Measurements from ENCODE around the gene PCGF1. TPM values are rescaled to one million over a fixed set of nuclear protein-coding genes. Genes with fewer than 3 reads are reported as not detected.

The PCGF1 gene
- total and polyA plus RNA-seq, 2 of the 13 experiments (the other 11 are each of a cell fraction or from before 2014, with no cell fraction given) = 20.4 to 22.6 TPM

DNA sequence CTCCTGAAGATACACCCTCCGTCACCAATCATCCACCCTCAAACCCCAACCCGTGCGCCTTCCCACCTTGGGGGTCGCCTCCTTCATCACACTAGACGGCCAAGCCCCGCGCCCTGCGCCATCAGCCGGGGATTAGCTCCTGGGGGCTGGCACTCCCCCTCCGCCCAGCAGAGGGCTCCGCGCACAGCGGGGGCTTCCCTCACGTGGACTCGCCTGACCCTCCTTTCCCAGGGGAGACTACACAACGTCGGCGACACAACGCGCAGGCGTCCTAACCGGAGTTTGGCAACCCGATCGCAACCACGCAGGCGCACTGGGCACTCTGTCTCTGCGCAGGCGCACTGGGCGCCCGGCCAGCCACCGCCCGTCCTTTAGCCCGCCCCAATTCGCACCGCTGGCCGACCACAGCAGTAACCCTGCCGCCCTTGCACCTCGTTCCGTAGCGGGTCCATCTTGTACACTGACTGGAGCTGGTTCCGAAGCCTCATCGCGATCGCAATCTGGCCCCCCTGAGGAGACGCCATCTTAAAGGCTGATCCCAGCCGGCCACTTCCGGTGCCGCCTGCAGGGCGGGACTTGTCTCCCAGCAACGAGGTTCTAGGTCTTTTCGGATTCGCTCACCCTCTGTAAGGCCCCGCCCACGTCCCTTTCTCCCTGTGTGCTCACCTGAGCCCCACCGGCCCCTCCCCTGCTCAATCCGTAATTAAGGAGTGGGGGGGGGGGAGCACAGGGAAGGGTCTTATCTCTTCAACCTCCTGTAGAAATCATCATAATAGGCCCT, at the start of gene PCGF1 (continued):
- peak; percentile 92 for TF ChIP-seq IRF2 (CRISPR knock-in tag; IDR thresholded peaks at IDR 0.05)
- TF ChIP-seq, protein P1, sequence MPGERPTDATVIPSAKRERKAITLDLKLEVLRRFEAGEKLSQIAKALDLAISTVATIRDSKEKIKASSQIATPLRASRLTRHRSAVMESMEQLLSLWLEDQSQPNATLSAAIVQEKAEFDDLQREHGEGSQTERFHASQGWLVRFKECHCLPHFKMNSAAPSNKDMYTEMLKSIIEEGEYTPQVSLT (CRISPR knock-in tag; IDR thresholded peaks at IDR 0.05; ENCODE audit: borderline replicate concordance, low read depth) = no peak; the same call in 1 of the 2 replicates
- TF ChIP-seq, protein P2, sequence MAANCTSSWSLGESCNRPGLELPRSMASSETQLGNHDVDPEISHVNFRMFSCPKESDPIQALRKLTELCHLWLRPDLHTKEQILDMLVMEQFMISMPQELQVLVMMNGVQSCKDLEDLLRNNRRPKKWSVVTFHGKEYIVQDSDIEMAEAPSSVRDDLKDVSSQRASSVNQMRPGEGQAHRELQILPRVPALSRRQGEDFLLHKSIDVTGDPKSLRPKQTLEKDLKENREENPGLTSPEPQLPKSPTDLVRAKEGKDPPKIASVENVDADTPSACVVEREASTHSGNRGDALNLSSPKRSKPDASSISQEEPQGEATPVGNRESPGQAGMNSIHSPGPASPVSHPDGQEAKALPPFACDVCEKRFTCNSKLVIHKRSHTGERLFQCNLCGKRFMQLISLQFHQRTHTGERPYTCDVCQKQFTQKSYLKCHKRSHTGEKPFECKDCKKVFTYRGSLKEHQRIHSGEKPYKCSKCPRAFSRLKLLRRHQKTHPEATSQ (CRISPR knock-in tag; IDR thresholded peaks at IDR 0.05; ENCODE audit: borderline replicate concordance) = no peak; the same call in 1 of the 2 replicates
- peak; percentile 58; the same call in 1 of the 2 replicates for TF ChIP-seq RARA (CRISPR knock-in tag; IDR thresholded peaks at IDR 0.05)
- TF ChIP-seq BORCS8-MEF2B (CRISPR knock-in tag; IDR thresholded peaks at IDR 0.05) = peak; percentile 53
- TF ChIP-seq ZFP90 (CRISPR knock-in tag; IDR thresholded peaks at IDR 0.05; ENCODE audit: borderline replicate concordance) = peak; percentile 97
- TF ChIP-seq, protein P3, sequence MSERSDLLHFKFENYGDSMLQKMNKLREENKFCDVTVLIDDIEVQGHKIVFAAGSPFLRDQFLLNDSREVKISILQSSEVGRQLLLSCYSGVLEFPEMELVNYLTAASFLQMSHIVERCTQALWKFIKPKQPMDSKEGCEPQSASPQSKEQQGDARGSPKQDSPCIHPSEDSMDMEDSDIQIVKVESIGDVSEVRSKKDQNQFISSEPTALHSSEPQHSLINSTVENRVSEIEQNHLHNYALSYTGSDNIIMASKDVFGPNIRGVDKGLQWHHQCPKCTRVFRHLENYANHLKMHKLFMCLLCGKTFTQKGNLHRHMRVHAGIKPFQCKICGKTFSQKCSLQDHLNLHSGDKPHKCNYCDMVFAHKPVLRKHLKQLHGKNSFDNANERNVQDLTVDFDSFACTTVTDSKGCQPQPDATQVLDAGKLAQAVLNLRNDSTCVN (CRISPR knock-in tag; IDR thresholded peaks at IDR 0.05; ENCODE audit: borderline replicate concordance) = peak; percentile 83
- peak; percentile 84 for TF ChIP-seq REPIN1 (CRISPR knock-in tag; IDR thresholded peaks at IDR 0.05; ENCODE audit: borderline replicate concordance, low read depth)
- TF ChIP-seq ZNF607 (CRISPR knock-in tag; IDR thresholded peaks at IDR 0.05; ENCODE audit: borderline replicate concordance) = peak; percentile 84
- TF ChIP-seq, protein P4, sequence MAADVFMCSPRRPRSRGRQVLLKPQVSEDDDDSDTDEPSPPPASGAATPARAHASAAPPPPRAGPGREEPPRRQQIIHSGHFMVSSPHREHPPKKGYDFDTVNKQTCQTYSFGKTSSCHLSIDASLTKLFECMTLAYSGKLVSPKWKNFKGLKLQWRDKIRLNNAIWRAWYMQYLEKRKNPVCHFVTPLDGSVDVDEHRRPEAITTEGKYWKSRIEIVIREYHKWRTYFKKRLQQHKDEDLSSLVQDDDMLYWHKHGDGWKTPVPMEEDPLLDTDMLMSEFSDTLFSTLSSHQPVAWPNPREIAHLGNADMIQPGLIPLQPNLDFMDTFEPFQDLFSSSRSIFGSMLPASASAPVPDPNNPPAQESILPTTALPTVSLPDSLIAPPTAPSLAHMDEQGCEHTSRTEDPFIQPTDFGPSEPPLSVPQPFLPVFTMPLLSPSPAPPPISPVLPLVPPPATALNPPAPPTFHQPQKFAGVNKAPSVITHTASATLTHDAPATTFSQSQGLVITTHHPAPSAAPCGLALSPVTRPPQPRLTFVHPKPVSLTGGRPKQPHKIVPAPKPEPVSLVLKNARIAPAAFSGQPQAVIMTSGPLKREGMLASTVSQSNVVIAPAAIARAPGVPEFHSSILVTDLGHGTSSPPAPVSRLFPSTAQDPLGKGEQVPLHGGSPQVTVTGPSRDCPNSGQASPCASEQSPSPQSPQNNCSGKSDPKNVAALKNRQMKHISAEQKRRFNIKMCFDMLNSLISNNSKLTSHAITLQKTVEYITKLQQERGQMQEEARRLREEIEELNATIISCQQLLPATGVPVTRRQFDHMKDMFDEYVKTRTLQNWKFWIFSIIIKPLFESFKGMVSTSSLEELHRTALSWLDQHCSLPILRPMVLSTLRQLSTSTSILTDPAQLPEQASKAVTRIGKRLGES (CRISPR knock-in tag; IDR thresholded peaks at IDR 0.05; ENCODE audit: borderline replicate concordance) = no peak
- peak; percentile 87 for TF ChIP-seq ZNF331 (CRISPR knock-in tag; IDR thresholded peaks at IDR 0.05)
- peak; percentile 59; the same call in 1 of the 2 replicates for TF ChIP-seq RNF2 (conservative IDR thresholded peaks at IDR 0.05; ENCODE audit: low read depth)
- TF ChIP-seq HNRNPK (IDR thresholded peaks at IDR 0.05; ENCODE audit: low read depth, low read length, poor library complexity, severe bottlenecking) = peak; percentile 69
- no peak for TF ChIP-seq RCOR2 (CRISPR knock-in tag; IDR thresholded peaks at IDR 0.05)
- no peak; the same call in 1 of the 2 replicates for TF ChIP-seq CCDC6 (CRISPR knock-in tag; IDR thresholded peaks at IDR 0.05)
- TF ChIP-seq, protein P5, sequence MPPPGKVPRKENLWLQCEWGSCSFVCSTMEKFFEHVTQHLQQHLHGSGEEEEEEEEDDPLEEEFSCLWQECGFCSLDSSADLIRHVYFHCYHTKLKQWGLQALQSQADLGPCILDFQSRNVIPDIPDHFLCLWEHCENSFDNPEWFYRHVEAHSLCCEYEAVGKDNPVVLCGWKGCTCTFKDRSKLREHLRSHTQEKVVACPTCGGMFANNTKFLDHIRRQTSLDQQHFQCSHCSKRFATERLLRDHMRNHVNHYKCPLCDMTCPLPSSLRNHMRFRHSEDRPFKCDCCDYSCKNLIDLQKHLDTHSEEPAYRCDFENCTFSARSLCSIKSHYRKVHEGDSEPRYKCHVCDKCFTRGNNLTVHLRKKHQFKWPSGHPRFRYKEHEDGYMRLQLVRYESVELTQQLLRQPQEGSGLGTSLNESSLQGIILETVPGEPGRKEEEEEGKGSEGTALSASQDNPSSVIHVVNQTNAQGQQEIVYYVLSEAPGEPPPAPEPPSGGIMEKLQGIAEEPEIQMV (CRISPR knock-in tag; IDR thresholded peaks at IDR 0.05; ENCODE audit: low read depth) = peak; percentile 97
- TF ChIP-seq, protein P6, sequence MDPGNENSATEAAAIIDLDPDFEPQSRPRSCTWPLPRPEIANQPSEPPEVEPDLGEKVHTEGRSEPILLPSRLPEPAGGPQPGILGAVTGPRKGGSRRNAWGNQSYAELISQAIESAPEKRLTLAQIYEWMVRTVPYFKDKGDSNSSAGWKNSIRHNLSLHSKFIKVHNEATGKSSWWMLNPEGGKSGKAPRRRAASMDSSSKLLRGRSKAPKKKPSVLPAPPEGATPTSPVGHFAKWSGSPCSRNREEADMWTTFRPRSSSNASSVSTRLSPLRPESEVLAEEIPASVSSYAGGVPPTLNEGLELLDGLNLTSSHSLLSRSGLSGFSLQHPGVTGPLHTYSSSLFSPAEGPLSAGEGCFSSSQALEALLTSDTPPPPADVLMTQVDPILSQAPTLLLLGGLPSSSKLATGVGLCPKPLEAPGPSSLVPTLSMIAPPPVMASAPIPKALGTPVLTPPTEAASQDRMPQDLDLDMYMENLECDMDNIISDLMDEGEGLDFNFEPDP (CRISPR knock-in tag; conservative IDR thresholded peaks at IDR 0.05) = no peak
- TF ChIP-seq CC2D1A (CRISPR knock-in tag; IDR thresholded peaks at IDR 0.05) = 0 out of 2 replicates have a peak, but pooled peaks have one; percentile 70
